ENCODE data around the gene CENPX. TPM values are rescaled to one million over a fixed set of nuclear protein-coding genes. Genes with fewer than 3 reads are reported as not detected.
A peak's percentile ranks its signal among the peaks of the same experiment; 100 is the strongest.

Gene CENPX
- total RNA-seq, 2 experiments from 2014 or later, result 83.0 to 85.8 TPM

DNA sequence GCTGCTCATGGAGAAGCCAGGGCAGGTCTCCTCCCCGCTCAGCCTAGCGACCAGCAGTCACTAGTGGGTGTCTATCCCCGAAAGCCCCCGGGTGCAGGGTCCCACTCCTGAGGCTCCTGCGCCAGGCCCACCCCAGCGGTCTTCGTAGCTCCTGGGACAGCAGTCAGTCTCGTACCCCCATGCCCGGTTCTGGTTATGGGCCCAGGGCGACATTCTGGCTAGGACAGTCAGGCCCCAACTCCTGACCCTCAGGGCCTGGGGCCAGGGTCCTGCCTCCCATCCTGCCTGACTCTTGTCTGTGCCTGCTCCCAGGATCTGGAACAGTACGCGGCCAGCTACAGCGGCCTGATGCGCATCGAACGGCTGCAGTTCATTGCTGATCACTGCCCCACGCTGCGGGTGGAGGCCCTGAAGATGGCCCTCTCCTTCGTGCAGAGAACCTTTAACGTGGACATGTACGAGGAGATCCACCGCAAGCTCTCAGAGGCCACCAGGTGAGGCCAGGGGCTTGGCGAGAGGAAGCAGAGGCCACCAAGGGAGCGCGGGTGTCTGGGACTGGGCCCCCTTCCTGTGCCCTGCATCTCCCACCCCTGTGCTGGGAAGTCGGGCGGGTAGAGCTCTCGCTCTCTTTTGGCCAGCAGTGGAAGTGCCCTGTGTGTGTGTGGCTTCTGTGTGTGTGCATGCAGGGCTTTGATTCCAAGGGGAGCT, 31.0 kb upstream of the CENPX start:
- DNase-seq, result no peak
- Mint-ChIP-seq H3K4me1 (ENCODE audit: low read depth) (peaks cover 21% of the 10 kb centered on the region), H3K9me3 (no peaks in the 10 kb centered on the region), H3K36me3 (peaks cover 8% of the 10 kb centered on the region), H3K27me3 (no peaks in the 10 kb centered on the region), H3K27ac (no peak overlapping the region), H3K4me3 (peak overlapping the region; percentile 82)
- ChIA-PET POLR2A (interaction anchor here (0.5 to 3.0 kb wide), 2 partner anchors 16 to 105 kb away, joined by 3 to 9 read pairs; partner anchors contain the start of gene DCXR), CTCF (interaction anchor here (0.9 to 1.1 kb wide), 2 partner anchors 16 to 94 kb away, joined by 3 to 4 read pairs; partner anchors contain the start of gene DCXR)
- intact Hi-C loops (cut with micrococcal nuclease), result no loop called here

DNA sequence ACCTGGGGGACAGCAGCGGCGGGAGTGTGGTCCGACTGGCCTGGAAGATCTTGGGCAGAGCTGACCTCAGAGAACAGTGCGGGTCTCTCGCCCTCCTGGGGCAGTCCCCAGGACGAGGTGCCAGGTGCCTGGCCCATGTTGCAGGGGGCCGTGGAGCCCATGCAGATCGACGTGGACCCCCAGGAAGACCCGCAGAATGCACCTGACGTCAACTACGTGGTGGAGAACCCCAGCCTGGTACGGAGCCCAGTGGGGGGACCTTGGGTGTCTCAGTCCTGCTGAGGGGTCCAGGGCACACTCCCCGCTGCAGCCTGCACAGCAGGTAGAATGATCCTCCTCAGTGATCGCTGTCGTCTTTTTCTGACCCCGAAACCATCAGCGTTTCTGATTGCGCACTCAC, 30.5 kb upstream of the CENPX start:
- no peak for DNase-seq
- Mint-ChIP-seq H3K36me3 (peaks cover 8% of the 10 kb centered on the region), H3K27ac (no peak overlapping the region), H3K4me1 (ENCODE audit: low read depth) (peaks cover 21% of the 10 kb centered on the region), H3K4me3 (peak overlapping the region; percentile 82), H3K27me3 (no peaks in the 10 kb centered on the region), H3K9me3 (no peaks in the 10 kb centered on the region)
- intact Hi-C loops (cut with micrococcal nuclease), result no loop called here
- ChIA-PET POLR2A (interaction anchor here (0.5 to 3.0 kb wide), 2 partner anchors 15 to 105 kb away, joined by 3 to 9 read pairs; partner anchors contain the start of gene DCXR), CTCF (interaction anchor here (1.1 to 1.5 kb wide), 2 partner anchors 22 to 94 kb away, joined by 3 to 6 read pairs; partner anchors contain the start of gene RAC3)

DNA sequence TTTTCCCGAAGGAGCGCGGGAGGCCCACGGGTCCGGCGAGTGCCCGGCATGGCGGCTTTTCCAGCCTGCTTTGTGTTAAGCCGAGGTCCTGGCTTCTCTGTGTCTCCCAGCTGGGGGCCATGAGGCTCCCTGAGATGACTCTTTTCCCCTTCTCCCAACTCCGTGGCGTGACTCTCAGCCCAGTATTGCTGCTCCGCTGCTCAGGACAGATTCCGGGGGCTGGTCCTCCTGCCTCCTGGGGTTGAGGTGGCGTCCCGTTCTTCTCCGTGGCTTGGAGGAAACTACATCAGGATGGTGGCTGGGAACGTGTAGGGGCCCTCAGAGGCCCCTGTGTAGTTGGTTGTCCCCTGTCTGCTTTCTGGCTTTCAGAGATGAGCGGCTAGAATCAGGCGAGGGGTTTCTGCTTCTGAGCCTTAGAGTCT, 30.0 kb upstream of the CENPX start:
- H3K36me3 Mint-ChIP-seq, result peaks cover 3% of the 10 kb centered on the region
- H3K27me3 Mint-ChIP-seq, result no peaks in the 10 kb centered on the region
- ChIA-PET POLR2A (interaction anchor here (1.0 to 3.0 kb wide), 2 partner anchors 11 to 15 kb away, joined by 3 to 9 read pairs; partner anchors contain the start of gene DCXR), CTCF (interaction anchor here (1.0 to 1.5 kb wide), 2 partner anchors 22 to 93 kb away, joined by 4 to 6 read pairs; partner anchors contain the start of gene RAC3)
- no peaks in the 10 kb centered on the region for H3K9me3 Mint-ChIP-seq
- intact Hi-C loops (cut with micrococcal nuclease), result no loop called here
- H3K4me1 Mint-ChIP-seq (ENCODE audit: low read depth), result peaks cover 21% of the 10 kb centered on the region
- peak overlapping the region; percentile 82 for H3K4me3 Mint-ChIP-seq
- DNase-seq, result no peak
- H3K27ac Mint-ChIP-seq, result no peak overlapping the region

DNA sequence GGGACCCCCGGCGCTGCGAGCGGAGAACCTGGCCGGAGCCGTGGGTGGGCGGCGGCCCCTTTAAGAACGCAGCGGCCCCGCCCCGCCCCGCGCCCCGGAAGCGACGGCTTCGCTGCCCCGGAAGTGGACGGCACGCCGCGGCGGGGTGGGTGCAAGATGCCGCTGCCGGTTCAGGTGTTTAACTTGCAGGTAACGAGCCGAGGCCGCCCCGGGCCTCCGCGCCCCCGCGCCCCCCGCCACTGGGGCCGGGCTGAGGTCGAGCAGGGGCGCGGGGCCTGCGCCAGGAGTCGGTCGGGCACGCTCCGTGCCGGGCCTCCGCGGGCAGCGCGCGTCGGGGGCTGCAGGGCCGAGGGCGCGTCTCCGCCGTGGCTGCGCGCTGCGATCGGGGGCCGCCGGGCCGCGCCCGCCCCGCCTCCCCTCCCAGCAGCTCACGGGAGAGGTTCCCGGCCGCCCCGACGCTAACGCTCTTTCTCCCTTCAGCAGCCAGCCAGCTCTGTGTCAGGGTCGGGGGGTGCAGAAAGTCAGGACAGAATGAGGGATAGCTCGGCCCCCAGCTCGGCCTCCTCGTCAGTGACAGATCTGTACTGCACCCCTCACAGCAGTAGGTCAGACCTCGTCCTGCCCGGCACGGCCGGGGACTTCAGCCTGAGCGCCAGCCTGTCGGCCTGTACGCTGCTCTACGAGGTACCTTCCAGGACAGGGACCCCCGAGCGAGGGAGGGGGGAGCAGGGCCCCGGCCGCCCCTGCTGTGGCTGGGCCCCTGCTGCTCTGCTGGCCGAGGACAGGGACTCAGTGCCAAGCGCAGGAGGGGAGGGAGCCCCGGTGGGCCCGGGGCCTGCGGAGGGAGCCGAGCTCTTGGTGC, 29.3 kb upstream of the CENPX start, which contains the start of the genes GPS1 and RFNG:
GPS1 (plus strand) TSS at position 123 of the 862 bp plus-strand sequence; CDS start at position 157, 34 bp downstream.
RFNG (minus strand) TSS at position 36 of the 862 bp plus-strand sequence. CDS start 45 bp downstream, outside the sequence.
- POLR2A ChIA-PET, result interaction anchor here (1.0 to 3.0 kb wide), 3 partner anchors 12 to 46 kb away, joined by 3 to 9 read pairs (median 4); partner anchors contain the start of genes DCXR and FASN
- peaks cover 21% of the 10 kb centered on the region for H3K4me1 Mint-ChIP-seq (ENCODE audit: low read depth)
- peaks cover 2% of the 10 kb centered on the region for H3K36me3 Mint-ChIP-seq
- H3K4me3 Mint-ChIP-seq, result peak within 1 kb of the TSS; percentile 83
- intact Hi-C loops (cut with micrococcal nuclease), result no loop called here
- CTCF ChIA-PET, result interaction anchor here (1.0 to 1.5 kb wide), 2 partner anchors 21 to 92 kb away, joined by 4 to 6 read pairs; partner anchors contain the start of gene RAC3
- no peak within 1 kb of the TSS for H3K27ac Mint-ChIP-seq
- DNase-seq, result peak; percentile 86
- H3K27me3 Mint-ChIP-seq, result no peaks in the 10 kb centered on the region
- no peaks in the 10 kb centered on the region for H3K9me3 Mint-ChIP-seq

DNA sequence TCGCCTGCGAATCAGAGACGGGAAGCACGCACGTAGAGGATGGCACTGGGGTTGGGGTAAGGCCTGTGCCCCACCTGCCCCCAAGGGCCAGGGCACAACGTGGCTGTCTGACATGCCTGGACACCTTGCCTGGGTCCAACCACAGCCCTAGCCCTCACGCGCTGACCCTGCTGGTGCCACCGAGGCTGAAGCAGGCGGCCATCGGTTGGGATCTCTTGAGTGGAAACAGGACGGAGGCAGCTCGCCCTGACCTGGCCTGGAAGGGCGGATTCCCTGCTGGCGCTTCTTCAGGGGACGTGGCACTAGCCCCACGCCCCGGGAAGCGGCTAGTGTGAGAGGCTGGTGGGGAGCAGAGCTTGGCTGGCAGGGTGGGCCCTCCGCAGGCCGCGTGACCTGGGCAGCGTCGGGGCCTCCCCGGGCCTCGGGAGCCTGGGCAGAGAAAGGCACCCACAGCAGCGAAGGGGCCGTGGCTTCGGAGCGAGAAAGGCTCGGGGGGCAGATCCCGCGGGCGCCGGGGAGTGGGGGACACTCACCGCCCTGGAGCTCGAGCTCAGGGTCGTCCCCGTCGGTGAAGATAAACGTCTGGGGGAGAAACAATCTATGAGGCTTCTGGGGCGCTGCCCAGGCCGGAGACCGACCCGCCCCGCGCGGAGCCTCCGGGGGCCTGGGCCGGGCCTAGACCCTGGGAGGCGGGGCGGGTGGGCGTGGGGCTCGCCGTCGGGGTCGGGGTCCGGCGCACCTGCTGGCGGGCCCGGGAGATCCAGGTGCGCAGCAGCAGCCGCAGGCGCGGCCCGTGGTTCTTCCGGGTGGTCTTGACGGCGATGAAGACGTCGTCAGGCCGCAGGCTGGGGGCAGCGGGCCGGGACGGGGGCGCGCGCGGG, 28.3 kb upstream of the CENPX start:
- Mint-ChIP-seq H3K9me3 (no peaks in the 10 kb centered on the region), H3K27ac (no peak overlapping the region), H3K4me3 (peak overlapping the region; percentile 83), H3K36me3 (peaks cover 2% of the 10 kb centered on the region), H3K27me3 (no peaks in the 10 kb centered on the region), H3K4me1 (ENCODE audit: low read depth) (peaks cover 21% of the 10 kb centered on the region)
- DNase-seq, result no peak
- CTCF ChIA-PET, result interaction anchor here (1.2 to 1.7 kb wide), 4 partner anchors 13 to 92 kb away, joined by 3 to 10 read pairs (median 6); partner anchors contain the start of gene DCXR
- POLR2A ChIA-PET, result interaction anchor here (0.8 to 3.0 kb wide), 4 partner anchors 13 to 47 kb away, joined by 4 to 9 read pairs (median 4); partner anchors contain the start of genes DCXR, DUS1L and FASN
- intact Hi-C loops (cut with micrococcal nuclease), result no loop called here

DNA sequence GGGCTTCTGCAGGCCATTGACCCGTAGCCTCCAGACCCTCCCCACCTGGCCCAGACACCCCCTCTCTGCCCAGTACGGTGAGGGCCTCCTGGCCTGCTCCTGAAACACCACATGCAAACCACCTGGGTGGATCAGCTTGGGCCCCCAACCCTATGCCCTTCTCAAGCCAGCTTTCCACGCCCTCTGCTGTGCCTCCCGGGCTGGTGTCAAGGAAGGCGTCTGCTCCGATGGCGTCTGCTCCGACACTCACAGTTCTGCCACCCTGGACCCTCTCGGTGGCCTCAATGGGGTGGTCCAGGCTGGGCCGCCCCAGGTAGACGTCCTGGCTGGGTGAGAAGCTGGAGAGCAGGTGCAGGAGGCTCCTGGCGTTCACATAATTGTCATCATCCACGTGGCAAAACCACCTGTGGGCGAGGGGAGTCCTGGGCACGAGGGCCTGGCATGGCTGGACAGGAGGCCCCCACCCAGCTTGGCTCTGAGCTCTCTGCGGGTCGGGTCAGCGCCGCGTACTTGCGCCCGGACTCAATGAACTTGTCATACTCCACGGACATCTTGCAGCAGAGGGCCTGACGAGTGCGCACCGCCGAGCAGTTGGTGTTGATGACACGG, 27.6 kb upstream of the CENPX start:
- no peaks in the 10 kb centered on the region for H3K27me3 Mint-ChIP-seq
- peaks cover 2% of the 10 kb centered on the region for H3K36me3 Mint-ChIP-seq
- intact Hi-C loops (cut with micrococcal nuclease), result no loop called here
- no peak for DNase-seq
- H3K4me3 Mint-ChIP-seq, result peak overlapping the region; percentile 83
- H3K4me1 Mint-ChIP-seq (ENCODE audit: low read depth), result peaks cover 21% of the 10 kb centered on the region
- ChIA-PET CTCF (interaction anchor here (1.2 to 1.7 kb wide), 4 partner anchors 13 to 91 kb away, joined by 3 to 10 read pairs (median 6); partner anchors contain the start of gene DCXR), POLR2A (interaction anchor here (0.8 to 1.7 kb wide), 3 partner anchors 12 to 48 kb away, joined by 4 to 5 read pairs (median 4); partner anchors contain the start of genes DCXR, DUS1L and FASN)
- no peaks in the 10 kb centered on the region for H3K9me3 Mint-ChIP-seq
- H3K27ac Mint-ChIP-seq, result no peak overlapping the region

DNA sequence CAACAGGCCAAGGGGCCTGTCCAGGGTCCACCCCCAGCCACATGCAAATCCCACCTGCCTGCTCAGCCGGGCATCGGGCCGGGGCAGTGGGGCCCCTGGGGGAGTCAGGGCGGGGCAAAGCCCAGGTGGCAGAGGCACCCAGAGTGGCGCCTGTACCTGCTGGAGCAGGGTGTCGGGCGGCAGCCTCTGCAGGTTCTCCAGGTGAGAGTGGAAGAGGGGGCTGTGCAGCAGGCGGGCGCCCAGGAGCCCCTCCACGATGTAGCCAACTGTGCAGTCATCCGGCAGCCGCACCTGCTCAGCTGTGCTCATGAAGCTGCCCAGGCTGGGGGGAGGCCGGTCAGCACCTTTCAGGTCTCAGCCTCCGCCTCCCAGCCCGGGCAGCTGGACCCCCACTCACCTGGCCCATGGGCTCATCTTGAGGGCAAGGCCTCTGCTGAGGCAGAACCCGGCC, 26.9 kb upstream of the CENPX start:
- Mint-ChIP-seq H3K9me3 (no peaks in the 10 kb centered on the region), H3K4me3 (no peak overlapping the region), H3K27ac (no peak overlapping the region), H3K27me3 (no peaks in the 10 kb centered on the region), H3K4me1 (ENCODE audit: low read depth) (peaks cover 21% of the 10 kb centered on the region), H3K36me3 (peaks cover 2% of the 10 kb centered on the region)
- DNase-seq, result no peak
- ChIA-PET POLR2A (no interaction called here), CTCF (interaction anchor here (0.5 to 1.7 kb wide), 2 partner anchors 19 to 51 kb away, joined by 3 to 10 read pairs; no protein-coding TSS in a partner anchor)
- intact Hi-C loops (cut with micrococcal nuclease), result no loop called here

DNA sequence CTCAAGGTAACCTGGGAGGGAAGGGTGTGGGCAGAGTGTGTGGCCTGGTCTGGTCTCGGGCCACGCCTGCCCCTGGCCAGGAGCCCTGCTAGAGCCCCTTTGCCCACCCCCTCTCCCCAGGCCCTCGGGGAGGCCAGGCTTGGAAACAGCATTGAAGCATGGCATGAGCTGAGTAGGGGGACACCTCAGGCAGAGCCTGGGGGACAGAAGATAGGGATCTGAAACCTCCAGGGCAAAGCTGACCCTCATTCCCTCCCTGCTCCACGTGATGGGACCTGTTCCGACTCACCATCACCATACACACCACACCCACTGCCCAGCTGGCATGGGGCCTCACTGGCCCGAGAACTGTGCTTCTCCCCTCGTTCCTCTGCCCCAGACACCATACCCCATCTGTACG, 26.4 kb upstream of the CENPX start:
- Mint-ChIP-seq H3K36me3 (peaks cover 2% of the 10 kb centered on the region), H3K27me3 (no peaks in the 10 kb centered on the region), H3K4me1 (ENCODE audit: low read depth) (peaks cover 21% of the 10 kb centered on the region), H3K9me3 (no peaks in the 10 kb centered on the region), H3K4me3 (peak overlapping the region; percentile 12), H3K27ac (no peak overlapping the region)
- POLR2A ChIA-PET, result no interaction called here
- CTCF ChIA-PET, result interaction anchor here (0.5 kb wide), 1 partner anchor 51 kb away, joined by 3 read pairs; no protein-coding TSS in a partner anchor
- no peak for DNase-seq
- intact Hi-C loops (cut with micrococcal nuclease), result no loop called here

DNA sequence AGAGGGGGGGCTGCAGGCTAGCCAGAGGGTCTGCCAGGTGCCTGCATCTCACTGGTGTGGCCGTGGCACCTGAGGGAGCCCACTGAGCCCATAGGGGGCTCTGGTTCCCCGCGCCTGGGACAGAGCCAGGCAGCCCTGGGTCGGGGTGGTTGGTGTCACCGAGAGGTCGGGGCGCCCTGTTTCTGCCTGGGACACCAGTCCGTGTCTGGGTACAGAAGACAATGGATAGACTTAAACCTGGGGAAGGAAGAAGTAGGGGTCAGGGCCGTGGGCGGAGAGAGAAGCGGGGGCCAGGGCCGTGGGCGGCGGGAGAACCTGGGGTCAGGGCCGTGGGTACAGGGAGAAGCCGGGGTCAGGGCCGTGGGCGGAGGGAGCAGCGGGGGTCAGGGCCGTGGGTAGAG, 25.9 kb upstream of the CENPX start:
- intact Hi-C loops (cut with micrococcal nuclease), result no loop called here
- no peak overlapping the region for H3K4me3 Mint-ChIP-seq
- peaks cover 19% of the 10 kb centered on the region for H3K4me1 Mint-ChIP-seq (ENCODE audit: low read depth)
- POLR2A ChIA-PET, result no interaction called here
- H3K36me3 Mint-ChIP-seq, result peaks cover 2% of the 10 kb centered on the region
- CTCF ChIA-PET, result interaction anchor here (1.1 kb wide), 1 partner anchor 18 kb away, joined by 3 read pairs; no protein-coding TSS in a partner anchor
- no peak for DNase-seq
- no peaks in the 10 kb centered on the region for H3K27me3 Mint-ChIP-seq
- no peak overlapping the region for H3K27ac Mint-ChIP-seq
- no peaks in the 10 kb centered on the region for H3K9me3 Mint-ChIP-seq

DNA sequence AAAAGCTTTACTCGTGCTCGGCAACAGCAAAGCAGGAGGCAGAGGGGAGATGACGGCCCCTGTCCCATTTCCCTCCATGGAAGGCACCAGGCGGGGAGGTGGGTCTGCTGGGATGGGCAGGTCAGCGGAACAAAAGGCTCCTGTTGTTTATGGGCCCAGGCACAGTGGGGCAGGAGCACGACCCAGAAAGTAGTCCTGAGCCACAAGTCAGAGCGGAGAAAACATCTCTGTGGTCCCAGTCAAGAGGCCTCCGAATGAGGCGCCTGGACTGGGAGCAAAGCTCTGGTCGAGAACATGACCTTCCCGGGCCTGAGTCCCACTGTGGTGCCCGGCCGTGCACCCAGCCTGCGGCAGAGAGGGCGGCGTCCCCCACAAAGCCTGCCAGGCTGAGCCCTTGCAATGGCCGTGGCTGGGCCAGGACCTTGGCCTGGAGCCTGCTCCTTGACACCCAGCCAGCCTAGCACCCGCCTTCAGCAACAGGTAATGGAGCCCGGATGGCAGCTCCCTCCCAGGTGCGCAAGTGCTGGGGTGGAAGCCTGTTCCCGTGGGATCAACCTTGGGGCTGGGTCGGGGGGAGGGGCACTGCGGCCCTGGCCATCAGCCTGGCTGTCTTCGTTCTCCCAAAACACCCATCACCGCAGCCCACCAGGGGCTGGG, 25.4 kb upstream of the CENPX start:
- H3K9me3 Mint-ChIP-seq, result no peaks in the 10 kb centered on the region
- H3K27ac Mint-ChIP-seq, result no peak overlapping the region
- no peaks in the 10 kb centered on the region for H3K27me3 Mint-ChIP-seq
- peaks cover 13% of the 10 kb centered on the region for H3K4me1 Mint-ChIP-seq (ENCODE audit: low read depth)
- H3K4me3 Mint-ChIP-seq, result no peak overlapping the region
- no peak for DNase-seq
- ChIA-PET CTCF (interaction anchor here (1.1 kb wide), 1 partner anchor 17 kb away, joined by 3 read pairs; no protein-coding TSS in a partner anchor), POLR2A (no interaction called here)
- intact Hi-C loops (cut with micrococcal nuclease), result no loop called here
- peaks cover 2% of the 10 kb centered on the region for H3K36me3 Mint-ChIP-seq

Measured in activated CD4-positive, alpha-beta memory T cell treated with anti-CD3 and anti-CD28 coated beads for 36 hours (primary cell).